Lung (tissue), 16 donors: ENCODE data around the gene RPS17. TPM values are rescaled to one million over a fixed set of nuclear protein-coding genes. Genes with fewer than 3 reads are reported as not detected.

Experiments
- ATAC-seq: fragments of 200-7000 bp; cut with Tn5 transposase; one replicate; pipeline ENCODE4 v1.9.1; 2020; ENCODE audit warnings: moderate number of reproducible peaks; ENCODE audit not compliant: insufficient read depth, low FRiP score
- DNase-seq, 3 donors: peaks; one replicate each; pipeline ENCODE4 v3.0.0-alpha.2; 2013 to 2017
- H3K27ac ChIP-seq, 2 donors: one replicate each; pipeline ENCODE4 v1.5.1; 2013; ENCODE audit warnings: mild to moderate bottlenecking in 2 of 2, moderate library complexity in 2 of 2, control low read depth in 1 of 2, inconsistent platforms in 1 of 2, low read depth in 1 of 2, low read length in 1 of 2
- H3K27me3 ChIP-seq, 3 donors: one replicate each; pipeline ENCODE4 v1.5.1; 2013; ENCODE audit warnings: low read length in 2 of 3; ENCODE audit not compliant: control insufficient read depth in 3 of 3, insufficient read depth in 3 of 3
- H3K36me3 ChIP-seq, 4 donors: one replicate each; pipeline ENCODE4 v1.5.1; 2013; ENCODE audit warnings: low read length in 4 of 4, mild to moderate bottlenecking in 1 of 4, moderate library complexity in 1 of 4; ENCODE audit not compliant: control insufficient read depth in 4 of 4, insufficient read depth in 4 of 4
- H3K4me1 ChIP-seq, 5 donors: one replicate each; pipeline ENCODE4 v1.5.1; 2013; ENCODE audit warnings: low read length in 5 of 5, mild to moderate bottlenecking in 2 of 5, moderate library complexity in 1 of 5; ENCODE audit not compliant: control insufficient read depth in 5 of 5, insufficient read depth in 5 of 5
- H3K4me3 ChIP-seq: one replicate; pipeline ENCODE4 v1.5.1; 2013; ENCODE audit warnings: mild to moderate bottlenecking, control low read depth, moderate library complexity
- H3K9ac ChIP-seq, 2 donors: one replicate each; pipeline ENCODE4 v1.5.1; 2013; ENCODE audit warnings: low read length in 2 of 2, control low read depth in 1 of 2; ENCODE audit not compliant: insufficient read depth in 1 of 2
- H3K9me3 ChIP-seq, 4 donors: one replicate each; pipeline ENCODE4 v1.5.1; 2013; ENCODE audit warnings: low read length in 3 of 4, mild to moderate bottlenecking in 1 of 4, moderate library complexity in 1 of 4; ENCODE audit not compliant: control insufficient read depth in 4 of 4, insufficient read depth in 3 of 4
- WGBS, 2 donors: extraction: QIAGEN DNeasy Blood & Tissue Kit; methylation state at CpG; one replicate each; pipeline ENCODE4 v1.1.7; 2013; 5-methylcytosine and 5-hydroxymethylcytosine counted together
- long read RNA-seq, 5 donors: transcript quantifications; one replicate each; lab custom pipeline, GENCODE V29; 2026
- polyA plus RNA-seq, 2 donors: library from polyadenylated mRNA; stranded (reverse); fragments of 200-250 nt; gene quantifications; one replicate each; pipeline ENCODE4 v1.2.1, GENCODE V29; 2013
- total RNA-seq, 2 donors: library from RNA; depleted of rRNA in 1 of 2; stranded (reverse); fragments of >200 nt in 1 of 2; gene quantifications; one replicate each; pipeline ENCODE4 v1.2.1, GENCODE V29; 2014 to 2021
- TF ChIP-seq, protein P1 (sequence below): IDR thresholded peaks from 2 replicates; pipeline ENCODE4 v1.5.1; 2012; ENCODE audit warnings: mild to moderate bottlenecking; ENCODE audit errors: control extremely low read depth, extremely low read depth
- donor health status: control.
- donor health status: control.
- donor health status: Bipolar disorder and iron deficiency.
- donor health status: healthy.
- donor health status: DM: yes; HTN: yes; CAD: no.

RPS17 gene
- 1,000 to 10,000 TPM; 1,181 to 1,750 TPM for total RNA-seq
- 1,000 to 10,000 TPM; 3,085 to 4,573 TPM for polyA plus RNA-seq
- long read RNA-seq, donor 1, transcript RPS17-204 (2 exons, 760 nt), result minor isoform, 13 of 852 reads
- long read RNA-seq, donor 1, transcript RPS17-203 (2 exons, 580 nt), result minor isoform, 10 of 852 reads
- long read RNA-seq, donor 1, transcript RPS17-210 (5 exons, 488 nt), result major isoform, 767 of 852 reads
- long read RNA-seq, donor 1, transcript RPS17-209 (4 exons, 1,909 nt), result minor isoform, 10 of 852 reads
- long read RNA-seq, donor 1, partial matches to known transcripts, result 48 of 852 reads
- long read RNA-seq, donor 1, other reads (novel, unspliced or antisense), result 0 of 852 reads
- long read RNA-seq, donor 2, transcript RPS17-203 (2 exons, 580 nt), result minor isoform, 6 of 568 reads
- long read RNA-seq, donor 2, transcript RPS17-209 (4 exons, 1,909 nt), result minor isoform, 5 of 568 reads
- long read RNA-seq, donor 2, transcript RPS17-204 (2 exons, 760 nt), result minor isoform, 14 of 568 reads
- long read RNA-seq, donor 2, transcript RPS17-210 (5 exons, 488 nt), result major isoform, 515 of 568 reads
- long read RNA-seq, donor 2, partial matches to known transcripts, result 20 of 568 reads
- long read RNA-seq, donor 2, other reads (novel, unspliced or antisense), result 6 of 568 reads
- long read RNA-seq, donor 3, transcript RPS17-209 (4 exons, 1,909 nt), result minor isoform, 6 of 535 reads
- long read RNA-seq, donor 3, transcript RPS17-203 (2 exons, 580 nt), result minor isoform, 6 of 535 reads
- long read RNA-seq, donor 3, transcript RPS17-210 (5 exons, 488 nt), result major isoform, 521 of 535 reads
- long read RNA-seq, donor 3, partial matches to known transcripts, result 0 of 535 reads
- long read RNA-seq, donor 3, other reads (novel, unspliced or antisense), result 0 of 535 reads
- long read RNA-seq, donor 4, transcript RPS17-204 (2 exons, 760 nt), result minor isoform, 7 of 551 reads
- long read RNA-seq, donor 4, transcript RPS17-210 (5 exons, 488 nt), result major isoform, 513 of 551 reads
- long read RNA-seq, donor 4, transcript RPS17-209 (4 exons, 1,909 nt), result minor isoform, 11 of 551 reads
- long read RNA-seq, donor 4, partial matches to known transcripts, result 15 of 551 reads
- long read RNA-seq, donor 4, other reads (novel, unspliced or antisense), result 0 of 551 reads
- long read RNA-seq, donor 5, transcript RPS17-210 (5 exons, 488 nt), result major isoform, 830 of 895 reads
- long read RNA-seq, donor 5, transcript RPS17-209 (4 exons, 1,909 nt), result minor isoform, 6 of 895 reads
- long read RNA-seq, donor 5, transcript RPS17-204 (2 exons, 760 nt), result minor isoform, 22 of 895 reads
- long read RNA-seq, donor 5, transcript RPS17-203 (2 exons, 580 nt), result minor isoform, 5 of 895 reads
- long read RNA-seq, donor 5, partial matches to known transcripts, result 28 of 895 reads
- long read RNA-seq, donor 5, other reads (novel, unspliced or antisense), result 0 of 895 reads

DNA sequence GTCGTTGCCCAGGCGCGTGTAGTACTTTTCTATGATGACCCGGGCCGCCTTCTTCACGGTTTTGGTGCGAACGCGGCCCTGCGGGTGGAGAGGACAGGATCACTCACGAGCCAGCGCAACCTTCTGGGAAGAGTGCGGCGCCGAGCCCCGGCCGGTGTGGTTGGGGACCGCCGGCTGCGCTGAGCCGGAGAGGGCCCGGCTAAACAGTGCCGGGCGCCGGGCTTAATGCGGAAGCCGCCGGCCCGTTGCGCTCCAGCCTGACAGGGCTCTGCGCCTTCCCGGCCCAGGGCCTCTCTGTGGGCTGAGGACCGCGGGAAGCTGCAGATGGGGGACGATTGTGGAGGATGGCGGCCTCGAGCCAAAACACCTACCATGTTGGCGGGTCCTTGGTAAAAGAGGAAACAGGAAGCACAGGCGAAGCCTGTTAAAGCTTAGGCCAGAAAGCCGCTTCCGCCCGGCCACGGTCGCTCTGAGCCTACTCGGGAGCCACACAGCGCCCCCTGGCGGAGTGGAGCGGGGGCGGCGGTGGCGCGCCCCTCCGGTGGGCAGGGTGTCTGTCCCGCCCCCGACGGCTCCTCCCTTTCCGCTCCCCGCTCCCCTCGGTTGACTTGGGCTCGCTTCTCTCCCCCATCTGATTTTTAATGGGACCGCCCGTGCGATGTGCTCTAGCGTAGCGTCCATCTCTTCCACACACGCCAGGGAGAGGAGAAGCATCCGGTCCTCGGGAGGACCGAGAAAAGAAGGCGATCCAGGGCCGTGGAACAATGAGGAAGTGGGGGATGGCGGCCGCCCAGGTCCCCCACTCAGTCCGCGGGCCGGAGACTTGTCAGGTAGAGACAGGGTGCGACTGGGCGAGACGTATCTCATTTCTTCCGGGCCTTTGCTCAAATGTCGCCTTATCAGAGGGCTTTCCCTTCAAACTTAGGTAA is at the start of gene RPS17:
Gene RPS17 (minus strand): TSS at position 403 of the 929 bp plus-strand sequence. CDS start 29 bp downstream, at position 374.
- Histone ChIP-seq H3K27ac (peak within 1 kb of the TSS; percentile 85 to 89), H3K9ac (peak within 1 kb of the TSS; percentile 88 to 94), H3K27me3 (no peaks in the 10 kb centered on the region), H3K36me3 (peaks cover 22 to 27% (median 25%) of the 10 kb centered on the region in 4 donors), H3K4me1 (peaks cover 0 to 26% (median 8%) of the 10 kb centered on the region in 5 donors), H3K9me3 (no peaks in the 10 kb centered on the region), H3K4me3 (peak within 1 kb of the TSS; percentile 93)
- DNase-seq (peak; percentile 98 to 99 (median 98)), ATAC-seq (peak; percentile 97)
- TF ChIP-seq, protein P1, sequence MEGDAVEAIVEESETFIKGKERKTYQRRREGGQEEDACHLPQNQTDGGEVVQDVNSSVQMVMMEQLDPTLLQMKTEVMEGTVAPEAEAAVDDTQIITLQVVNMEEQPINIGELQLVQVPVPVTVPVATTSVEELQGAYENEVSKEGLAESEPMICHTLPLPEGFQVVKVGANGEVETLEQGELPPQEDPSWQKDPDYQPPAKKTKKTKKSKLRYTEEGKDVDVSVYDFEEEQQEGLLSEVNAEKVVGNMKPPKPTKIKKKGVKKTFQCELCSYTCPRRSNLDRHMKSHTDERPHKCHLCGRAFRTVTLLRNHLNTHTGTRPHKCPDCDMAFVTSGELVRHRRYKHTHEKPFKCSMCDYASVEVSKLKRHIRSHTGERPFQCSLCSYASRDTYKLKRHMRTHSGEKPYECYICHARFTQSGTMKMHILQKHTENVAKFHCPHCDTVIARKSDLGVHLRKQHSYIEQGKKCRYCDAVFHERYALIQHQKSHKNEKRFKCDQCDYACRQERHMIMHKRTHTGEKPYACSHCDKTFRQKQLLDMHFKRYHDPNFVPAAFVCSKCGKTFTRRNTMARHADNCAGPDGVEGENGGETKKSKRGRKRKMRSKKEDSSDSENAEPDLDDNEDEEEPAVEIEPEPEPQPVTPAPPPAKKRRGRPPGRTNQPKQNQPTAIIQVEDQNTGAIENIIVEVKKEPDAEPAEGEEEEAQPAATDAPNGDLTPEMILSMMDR, result peak; percentile 95
- 0 to 1% methylated on average over 71 to 81 of the region's 81 CpGs for WGBS, 2 donors

DNA sequence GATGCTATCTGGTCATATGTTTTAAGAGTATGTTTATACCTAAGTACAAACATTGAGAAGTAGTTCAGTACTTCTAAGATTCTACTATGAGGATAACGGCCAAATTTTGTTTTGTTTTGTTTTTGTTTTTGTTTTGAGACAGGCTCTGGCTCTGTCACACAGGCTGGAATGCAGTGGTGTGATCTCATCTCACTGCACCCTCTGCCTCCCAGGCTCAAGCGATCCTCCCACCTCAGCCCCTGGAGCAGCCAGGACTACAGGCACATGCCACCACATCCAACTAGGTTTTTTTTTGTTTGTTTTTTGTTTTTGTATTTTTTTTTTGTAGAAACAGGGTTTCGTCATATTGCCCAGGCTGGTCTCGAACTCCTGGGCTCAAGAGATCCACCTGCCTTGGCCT is 47.5 kb upstream of the RPS17 start:
- WGBS, 2 donors, result 76 to 84% methylated on average over 4 of the region's 4 CpGs
- no peak for DNase-seq

More for the DNA sequence above, 47.5 kb upstream of the RPS17 start:
- H3K36me3 ChIP-seq, result no peaks in the 10 kb centered on the region
- no peak overlapping the region for H3K27ac ChIP-seq
- no peak overlapping the region for H3K4me3 ChIP-seq
- peaks cover 0 to 12% (median 11%) of the 10 kb centered on the region in 3 donors for H3K27me3 ChIP-seq
- no peaks in the 10 kb centered on the region for H3K4me1 ChIP-seq
- no peaks in the 10 kb centered on the region for H3K9me3 ChIP-seq
- no peak overlapping the region for H3K9ac ChIP-seq
- TF ChIP-seq, protein P1, result no peak
- ATAC-seq, result no peak
